Measurements from ENCODE around the gene DPH5.

DPH5 gene

GRCh38 chr1:101030881-101031280 lies 5.3 kb upstream of the DPH5 start:
- Histone ChIP-seq H3K27me3 (ENCODE audit: insufficient read depth, insufficient read length) (no peaks in the 10 kb centered on the region), H3K9me3 (ENCODE audit: insufficient read depth, low read length) (no peaks in the 10 kb centered on the region), H3K4me3 (ENCODE audit: insufficient read length, low read depth) (no peak overlapping the region), H3K36me3 (ENCODE audit: insufficient read depth, insufficient read length, low read length) (peaks cover 31% of the 10 kb centered on the region), H3K9ac (ENCODE audit: insufficient read length, low read depth) (no peak overlapping the region), H3K4me1 (ENCODE audit: insufficient read depth, insufficient read length) (no peaks in the 10 kb centered on the region)
- no peak for TF ChIP-seq YY1 (IDR thresholded peaks at IDR 0.05; ENCODE audit: insufficient read depth, insufficient read length)
- no peak for DNase-seq (ENCODE audit: low read depth, low spot score)

DNA sequence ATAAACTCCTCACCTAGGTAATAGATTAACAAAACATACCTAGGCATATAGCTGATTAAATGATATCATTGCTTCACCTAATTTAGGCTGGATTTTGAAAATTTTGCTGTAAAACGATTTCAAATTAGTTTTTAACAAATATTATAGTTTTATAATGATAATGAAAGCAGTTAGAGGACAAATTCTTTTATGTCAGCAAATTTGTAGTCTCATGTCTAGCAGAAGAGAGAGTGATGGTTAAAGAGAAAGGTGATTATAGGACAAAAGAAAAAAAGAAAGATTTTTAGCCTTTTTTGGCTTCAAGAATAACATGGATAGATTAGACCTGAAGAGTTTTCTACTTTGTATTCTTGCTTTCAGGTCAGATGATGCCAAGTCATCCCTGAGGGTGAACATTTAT lies 3.6 kb upstream of the DPH5 start:
- Histone ChIP-seq H3K4me1 (ENCODE audit: insufficient read depth, insufficient read length) (no peaks in the 10 kb centered on the region), H3K36me3 (ENCODE audit: insufficient read depth, insufficient read length, low read length) (peaks cover 32% of the 10 kb centered on the region), H3K9ac (ENCODE audit: insufficient read length, low read depth) (no peak overlapping the region), H3K9me3 (ENCODE audit: insufficient read depth, low read length) (no peaks in the 10 kb centered on the region), H3K27me3 (ENCODE audit: insufficient read depth, insufficient read length) (no peaks in the 10 kb centered on the region), H3K4me3 (ENCODE audit: insufficient read length, low read depth) (no peak overlapping the region)
- no peak for TF ChIP-seq YY1 (IDR thresholded peaks at IDR 0.05; ENCODE audit: insufficient read depth, insufficient read length)
- TF ChIP-seq ZNF274 (IDR thresholded peaks at IDR 0.05; ENCODE audit: low read depth, low read length): no peak
- TF ChIP-seq SUZ12 (IDR thresholded peaks at IDR 0.05; ENCODE audit: extremely low read depth, insufficient read depth, insufficient read length): no peak
- no peak for DNase-seq (ENCODE audit: low read depth, low spot score)

DNA sequence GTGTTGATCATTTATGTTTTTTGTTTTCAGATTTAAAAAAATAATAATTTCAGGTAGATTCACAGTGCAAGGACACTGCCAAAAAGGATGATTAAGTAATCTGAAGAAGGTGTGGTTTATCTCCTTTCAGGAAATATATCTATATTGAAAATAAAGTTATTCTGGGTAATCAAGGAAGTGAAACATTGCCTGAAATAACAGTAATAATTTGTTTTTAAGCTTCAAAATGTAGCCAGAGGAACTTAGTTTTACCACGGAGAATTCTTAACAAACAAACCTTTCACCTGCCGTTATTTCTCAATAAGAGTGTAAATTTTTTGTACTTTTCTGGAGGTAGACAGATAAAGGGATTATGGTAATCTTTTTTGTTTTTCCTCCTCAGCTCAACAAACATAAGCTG lies 2.9 kb upstream of the DPH5 start:
- no peaks in the 10 kb centered on the region for H3K4me1 ChIP-seq (ENCODE audit: insufficient read depth, insufficient read length)
- no peak overlapping the region for H3K9ac ChIP-seq (ENCODE audit: insufficient read length, low read depth)
- DNase-seq (ENCODE audit: low read depth, low spot score): no peak
- no peaks in the 10 kb centered on the region for H3K27me3 ChIP-seq (ENCODE audit: insufficient read depth, insufficient read length)
- peaks cover 39% of the 10 kb centered on the region for H3K36me3 ChIP-seq (ENCODE audit: insufficient read depth, insufficient read length, low read length)
- TF ChIP-seq ZNF274 (IDR thresholded peaks at IDR 0.05; ENCODE audit: low read depth, low read length) (no peak), SUZ12 (IDR thresholded peaks at IDR 0.05; ENCODE audit: extremely low read depth, insufficient read depth, insufficient read length) (no peak), YY1 (IDR thresholded peaks at IDR 0.05; ENCODE audit: insufficient read depth, insufficient read length) (no peak)
- H3K4me3 ChIP-seq (ENCODE audit: insufficient read length, low read depth): no peak overlapping the region
- no peaks in the 10 kb centered on the region for H3K9me3 ChIP-seq (ENCODE audit: insufficient read depth, low read length)

GRCh38 chr1:101027194-101027772 lies 1.7 kb upstream of the DPH5 start:
- DNase-seq (ENCODE audit: low read depth, low spot score): no peak
- Histone ChIP-seq H3K27me3 (ENCODE audit: insufficient read depth, insufficient read length) (no peaks in the 10 kb centered on the region), H3K4me1 (ENCODE audit: insufficient read depth, insufficient read length) (no peaks in the 10 kb centered on the region), H3K36me3 (ENCODE audit: insufficient read depth, insufficient read length, low read length) (peaks cover 50% of the 10 kb centered on the region), H3K4me3 (ENCODE audit: insufficient read length, low read depth) (no peak overlapping the region), H3K9ac (ENCODE audit: insufficient read length, low read depth) (no peak overlapping the region), H3K9me3 (ENCODE audit: insufficient read depth, low read length) (no peaks in the 10 kb centered on the region)
- TF ChIP-seq ZNF274 (IDR thresholded peaks at IDR 0.05; ENCODE audit: low read depth, low read length) (no peak), SUZ12 (IDR thresholded peaks at IDR 0.05; ENCODE audit: extremely low read depth, insufficient read depth, insufficient read length) (no peak), YY1 (IDR thresholded peaks at IDR 0.05; ENCODE audit: insufficient read depth, insufficient read length) (no peak)

GRCh38 chr1:101026430-101026788 lies 825 bp upstream of the DPH5 start:
- H3K4me1 ChIP-seq (ENCODE audit: insufficient read depth, insufficient read length): no peaks in the 10 kb centered on the region
- TF ChIP-seq YY1 (IDR thresholded peaks at IDR 0.05; ENCODE audit: insufficient read depth, insufficient read length) (no peak), SUZ12 (IDR thresholded peaks at IDR 0.05; ENCODE audit: extremely low read depth, insufficient read depth, insufficient read length) (no peak), ZNF274 (IDR thresholded peaks at IDR 0.05; ENCODE audit: low read depth, low read length) (no peak)
- peak overlapping the region; percentile 85 for H3K4me3 ChIP-seq (ENCODE audit: insufficient read length, low read depth)
- no peaks in the 10 kb centered on the region for H3K27me3 ChIP-seq (ENCODE audit: insufficient read depth, insufficient read length)
- H3K36me3 ChIP-seq (ENCODE audit: insufficient read depth, insufficient read length, low read length): peaks cover 59% of the 10 kb centered on the region
- no peaks in the 10 kb centered on the region for H3K9me3 ChIP-seq (ENCODE audit: insufficient read depth, low read length)
- no peak for DNase-seq (ENCODE audit: low read depth, low spot score)
- peak overlapping the region; percentile 98 for H3K9ac ChIP-seq (ENCODE audit: insufficient read length, low read depth)

GRCh38 chr1:101025283-101025656 lies 314 bp downstream of the DPH5 start:
- DNase-seq (ENCODE audit: low read depth, low spot score): no peak
- Histone ChIP-seq H3K36me3 (ENCODE audit: insufficient read depth, insufficient read length, low read length) (peaks cover 67% of the 10 kb centered on the region), H3K9ac (ENCODE audit: insufficient read length, low read depth) (peak overlapping the region; percentile 98), H3K9me3 (ENCODE audit: insufficient read depth, low read length) (no peaks in the 10 kb centered on the region), H3K4me3 (ENCODE audit: insufficient read length, low read depth) (peak overlapping the region; percentile 85), H3K4me1 (ENCODE audit: insufficient read depth, insufficient read length) (no peaks in the 10 kb centered on the region), H3K27me3 (ENCODE audit: insufficient read depth, insufficient read length) (no peaks in the 10 kb centered on the region)
- TF ChIP-seq ZNF274 (IDR thresholded peaks at IDR 0.05; ENCODE audit: low read depth, low read length): no peak
- TF ChIP-seq YY1 (IDR thresholded peaks at IDR 0.05; ENCODE audit: insufficient read depth, insufficient read length): no peak
- TF ChIP-seq SUZ12 (IDR thresholded peaks at IDR 0.05; ENCODE audit: extremely low read depth, insufficient read depth, insufficient read length): no peak

DNA sequence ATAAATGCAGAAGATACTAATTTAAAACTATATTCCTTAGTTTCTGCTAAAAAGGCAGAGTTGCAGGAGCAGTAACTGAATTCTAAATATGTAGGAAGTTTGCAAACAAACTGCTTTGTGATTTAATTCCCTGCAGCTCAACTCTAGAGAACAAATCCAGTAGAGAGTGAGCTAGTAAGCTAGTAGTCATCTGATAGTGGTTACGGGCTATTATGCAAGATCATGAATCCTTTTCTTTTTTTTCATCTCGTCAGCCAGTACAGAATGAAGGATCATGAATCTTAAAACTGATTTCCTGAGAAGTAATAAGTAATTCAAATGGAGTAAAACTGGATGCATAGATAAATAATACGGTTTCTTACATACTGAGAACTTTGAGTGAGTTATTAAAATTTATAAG lies 3.3 kb downstream of the DPH5 start:
- H3K9me3 ChIP-seq (ENCODE audit: insufficient read depth, low read length): no peaks in the 10 kb centered on the region
- peaks cover 71% of the 10 kb centered on the region for H3K36me3 ChIP-seq (ENCODE audit: insufficient read depth, insufficient read length, low read length)
- no peaks in the 10 kb centered on the region for H3K27me3 ChIP-seq (ENCODE audit: insufficient read depth, insufficient read length)
- no peak overlapping the region for H3K9ac ChIP-seq (ENCODE audit: insufficient read length, low read depth)
- no peaks in the 10 kb centered on the region for H3K4me1 ChIP-seq (ENCODE audit: insufficient read depth, insufficient read length)
- no peak for DNase-seq (ENCODE audit: low read depth, low spot score)
- no peak overlapping the region for H3K4me3 ChIP-seq (ENCODE audit: insufficient read length, low read depth)
- no peak for TF ChIP-seq ZNF274 (IDR thresholded peaks at IDR 0.05; ENCODE audit: low read depth, low read length)

- Histone ChIP-seq H3K9me3 (ENCODE audit: insufficient read depth, low read length) (no peaks in the 10 kb centered on the region), H3K4me1 (ENCODE audit: insufficient read depth, insufficient read length) (no peaks in the 10 kb centered on the region), H3K9ac (ENCODE audit: insufficient read length, low read depth) (no peak overlapping the region), H3K36me3 (ENCODE audit: insufficient read depth, insufficient read length, low read length) (peaks cover 84% of the 10 kb centered on the region), H3K27me3 (ENCODE audit: insufficient read depth, insufficient read length) (no peaks in the 10 kb centered on the region), H3K4me3 (ENCODE audit: insufficient read length, low read depth) (no peak overlapping the region)
- DNase-seq (ENCODE audit: low read depth, low spot score): no peak
- TF ChIP-seq ZNF274 (IDR thresholded peaks at IDR 0.05; ENCODE audit: low read depth, low read length) (no peak), YY1 (IDR thresholded peaks at IDR 0.05; ENCODE audit: insufficient read depth, insufficient read length) (no peak), SUZ12 (IDR thresholded peaks at IDR 0.05; ENCODE audit: extremely low read depth, insufficient read depth, insufficient read length) (no peak)
These were observed 8.1 kb downstream of the DPH5 start for GRCh38 chr1:101017448-101017847.

Measured in NT2/D1 (cell line).